Bronchial epithelial cell (primary cell): Measurements from ENCODE around the gene DEPDC1B. TPM values are rescaled to one million over a fixed set of nuclear protein-coding genes. Genes with fewer than 3 reads are reported as not detected.
A peak's percentile ranks its signal among the peaks of the same experiment; 100 is the strongest.
"Not testable (repeated sequence)": the region's sequence is repeated elsewhere in the genome, so short reads cannot be mapped to it uniquely, and the experiment has no call there.

Source experiments
- DNase-seq: peaks from one replicate; pipeline ENCODE4 v3.0.0-alpha.2; 2010; ENCODE audit warnings: low read depth
- FAIRE-seq: peaks from 2 replicates; lab custom pipeline; 2011; peaks lifted over from hg19 to GRCh38; lab: Jason Lieb, UNC
- H3K27me3 ChIP-seq: 2 replicates; pipeline ENCODE4 v1.5.1; 2011; ENCODE audit warnings: low read length; ENCODE audit not compliant: control insufficient read depth, insufficient read depth
- H3K36me3 ChIP-seq: 2 replicates; pipeline ENCODE4 v1.5.1; 2011; ENCODE audit warnings: low read length; ENCODE audit not compliant: control insufficient read depth, insufficient read depth
- H3K4me3 ChIP-seq: 2 replicates; pipeline ENCODE4 v1.5.1; 2011; ENCODE audit warnings: mild to moderate bottlenecking, low read depth, low read length, control low read depth
- total RNA-seq: library from RNA; depleted of rRNA; stranded (reverse); fragments of >200 nt; gene quantifications from 2 replicates; pipeline ENCODE4 v1.2.1, GENCODE V29; 2014
- TF ChIP-seq, protein P1 (sequence below): IDR thresholded peaks from 2 replicates; pipeline ENCODE4 v1.5.1; 2011; ENCODE audit warnings: mild to moderate bottlenecking, moderate library complexity, low read length, control low read depth, inconsistent platforms; ENCODE audit not compliant: insufficient read depth, severe bottlenecking

The DEPDC1B gene
- total RNA-seq, 1 donor from 2014 or later = 2.1 TPM

- Histone ChIP-seq H3K4me3 (no peak overlapping the region), H3K27me3 (no peaks in the 10 kb centered on the region), H3K36me3 (no peaks in the 10 kb centered on the region)
- peak; percentile 8 for DNase-seq
- TF ChIP-seq, protein P1, sequence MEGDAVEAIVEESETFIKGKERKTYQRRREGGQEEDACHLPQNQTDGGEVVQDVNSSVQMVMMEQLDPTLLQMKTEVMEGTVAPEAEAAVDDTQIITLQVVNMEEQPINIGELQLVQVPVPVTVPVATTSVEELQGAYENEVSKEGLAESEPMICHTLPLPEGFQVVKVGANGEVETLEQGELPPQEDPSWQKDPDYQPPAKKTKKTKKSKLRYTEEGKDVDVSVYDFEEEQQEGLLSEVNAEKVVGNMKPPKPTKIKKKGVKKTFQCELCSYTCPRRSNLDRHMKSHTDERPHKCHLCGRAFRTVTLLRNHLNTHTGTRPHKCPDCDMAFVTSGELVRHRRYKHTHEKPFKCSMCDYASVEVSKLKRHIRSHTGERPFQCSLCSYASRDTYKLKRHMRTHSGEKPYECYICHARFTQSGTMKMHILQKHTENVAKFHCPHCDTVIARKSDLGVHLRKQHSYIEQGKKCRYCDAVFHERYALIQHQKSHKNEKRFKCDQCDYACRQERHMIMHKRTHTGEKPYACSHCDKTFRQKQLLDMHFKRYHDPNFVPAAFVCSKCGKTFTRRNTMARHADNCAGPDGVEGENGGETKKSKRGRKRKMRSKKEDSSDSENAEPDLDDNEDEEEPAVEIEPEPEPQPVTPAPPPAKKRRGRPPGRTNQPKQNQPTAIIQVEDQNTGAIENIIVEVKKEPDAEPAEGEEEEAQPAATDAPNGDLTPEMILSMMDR = no peak
- peak; percentile 60 for FAIRE-seq
These were observed 105.1 kb downstream of the DEPDC1B start for GRCh38 chr5:60594715-60595477.

GRCh38 chr5:60590172-60590571 is 109.8 kb downstream of the DEPDC1B start:
- no peaks in the 10 kb centered on the region for H3K27me3 ChIP-seq
- FAIRE-seq (no peak), DNase-seq (no peak)
- TF ChIP-seq, protein P1 = no peak
- no peaks in the 10 kb centered on the region for H3K36me3 ChIP-seq
- no peak overlapping the region for H3K4me3 ChIP-seq

- H3K27me3 ChIP-seq, H3K4me3 ChIP-seq, DNase-seq, FAIRE-seq, H3K36me3 ChIP-seq: not testable (repeated sequence)
These were observed 112.7 kb downstream of the DEPDC1B start for GRCh38 chr5:60587312-60587711.

DNA sequence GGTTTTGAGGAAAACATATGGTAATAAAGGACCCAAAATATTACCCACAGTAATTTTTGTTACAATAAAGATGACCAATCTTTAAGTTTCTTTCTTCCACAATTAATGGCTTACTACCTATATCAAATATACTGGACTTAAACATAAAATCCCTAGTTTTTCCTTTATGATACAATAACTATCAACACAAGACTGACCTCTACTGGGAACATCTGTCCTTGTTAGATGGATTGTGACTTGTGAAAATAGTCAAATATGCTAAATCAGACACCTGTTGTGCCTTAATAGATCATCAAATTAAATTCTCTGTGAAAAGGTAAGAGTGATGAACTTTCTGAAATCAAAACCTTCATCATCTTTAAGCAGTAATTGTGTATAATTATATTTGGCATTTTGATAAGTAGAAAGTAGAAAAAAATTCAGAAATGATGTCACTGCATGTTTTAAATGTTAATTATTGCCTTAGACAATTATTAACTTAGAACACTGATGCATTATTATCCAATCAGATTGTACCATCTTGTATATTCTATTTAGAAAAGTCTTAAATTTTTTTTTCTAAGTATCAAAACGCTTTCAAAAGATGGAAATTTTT is 113.6 kb downstream of the DEPDC1B start:
- FAIRE-seq = no peak

GRCh38 chr5:60585618-60586017 is 114.3 kb downstream of the DEPDC1B start:
- FAIRE-seq = no peak

More for the DNA sequence above, 113.6 kb downstream of the DEPDC1B start:
- no peaks in the 10 kb centered on the region for H3K36me3 ChIP-seq
- H3K27me3 ChIP-seq = peaks cover 1% of the 10 kb centered on the region
- H3K4me3 ChIP-seq = no peak overlapping the region
- TF ChIP-seq, protein P1 = peak; percentile 23
- peak; percentile 55 for DNase-seq

GRCh38 chr5:60584304-60584703 is 115.7 kb downstream of the DEPDC1B start:
- FAIRE-seq = no peak
- H3K4me3 ChIP-seq = no peak overlapping the region

More at GRCh38 chr5:60585618-60586017, 114.3 kb downstream of the DEPDC1B start:
- DNase-seq = no peak
- Histone ChIP-seq H3K27me3 (peaks cover 1% of the 10 kb centered on the region), H3K4me3 (no peak overlapping the region), H3K36me3 (no peaks in the 10 kb centered on the region)
- TF ChIP-seq, protein P1 = no peak

More at GRCh38 chr5:60584304-60584703, 115.7 kb downstream of the DEPDC1B start:
- DNase-seq = no peak
- peaks cover 1% of the 10 kb centered on the region for H3K27me3 ChIP-seq
- TF ChIP-seq, protein P1 = no peak
- H3K36me3 ChIP-seq = no peaks in the 10 kb centered on the region
